RWPE1 (cell line): ENCODE measurements around the gene CDH6.

Experiments
- CTCF ChIA-PET: fragments of 350-600 bp; sonication (Branson Sonifier 250); formaldehyde crosslinking; extraction: SDS; loops from one replicate; lab custom pipeline; 2021; lab: Yijun Ruan, JAX
- POLR2A ChIA-PET: fragments of 400-600 bp; formaldehyde crosslinking; extraction: SDS; loops from one replicate; lab custom pipeline; 2020; ENCODE audit warnings: antibody characterized with exemption; ENCODE audit not compliant: low non-redundant PET; lab: Yijun Ruan, JAX
- DNase-seq: peaks from one replicate; pipeline ENCODE4 v3.0.0; 2012; ENCODE audit warnings: low spot score
- H3K27ac ChIP-seq: fragments of 450-650 bp; 2 replicates; pipeline ENCODE4 v1.5.1; 2017
- TF ChIP-seq, protein P1 (sequence below): fragments of 450-650 bp; conservative IDR thresholded peaks from 2 replicates; pipeline ENCODE4 v1.5.1; 2017; ENCODE audit warnings: low read depth, mild to moderate bottlenecking

CDH6 gene

DNA sequence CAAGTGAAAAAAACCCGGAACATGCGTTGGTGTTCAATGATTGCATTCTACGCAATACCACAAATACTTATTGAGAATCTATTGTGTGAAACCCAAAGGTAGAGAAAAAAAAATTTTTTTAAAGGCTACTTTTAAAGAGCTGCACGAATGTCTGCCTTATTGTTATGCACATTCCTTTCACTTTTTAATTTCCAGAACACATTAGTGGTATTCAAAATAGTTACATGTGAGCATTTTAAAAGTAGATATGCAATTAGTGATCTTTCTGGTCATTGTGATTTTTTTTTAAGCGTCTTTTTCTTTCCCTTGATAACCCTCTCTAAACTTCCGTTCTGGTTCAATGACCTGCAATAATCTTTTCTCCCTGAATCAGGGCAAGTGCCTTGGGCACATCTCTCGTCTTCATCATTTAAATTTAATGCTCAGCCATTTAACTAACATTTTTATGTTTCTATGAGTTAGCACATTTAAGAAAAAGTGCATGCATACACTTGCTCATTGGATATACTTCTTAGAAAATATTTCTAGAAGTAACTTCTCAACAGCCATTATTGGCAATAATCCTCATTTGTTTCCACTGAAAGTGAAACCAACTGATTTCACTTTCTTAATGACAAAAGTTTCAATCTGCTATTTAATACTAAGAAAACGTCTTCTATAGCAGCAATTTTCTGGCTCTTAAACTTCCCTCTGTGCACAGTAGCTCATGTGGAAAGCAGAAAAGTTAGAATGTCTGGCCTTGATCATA is 80.3 kb downstream of the CDH6 start:
- no peak for DNase-seq
- TF ChIP-seq, protein P1, sequence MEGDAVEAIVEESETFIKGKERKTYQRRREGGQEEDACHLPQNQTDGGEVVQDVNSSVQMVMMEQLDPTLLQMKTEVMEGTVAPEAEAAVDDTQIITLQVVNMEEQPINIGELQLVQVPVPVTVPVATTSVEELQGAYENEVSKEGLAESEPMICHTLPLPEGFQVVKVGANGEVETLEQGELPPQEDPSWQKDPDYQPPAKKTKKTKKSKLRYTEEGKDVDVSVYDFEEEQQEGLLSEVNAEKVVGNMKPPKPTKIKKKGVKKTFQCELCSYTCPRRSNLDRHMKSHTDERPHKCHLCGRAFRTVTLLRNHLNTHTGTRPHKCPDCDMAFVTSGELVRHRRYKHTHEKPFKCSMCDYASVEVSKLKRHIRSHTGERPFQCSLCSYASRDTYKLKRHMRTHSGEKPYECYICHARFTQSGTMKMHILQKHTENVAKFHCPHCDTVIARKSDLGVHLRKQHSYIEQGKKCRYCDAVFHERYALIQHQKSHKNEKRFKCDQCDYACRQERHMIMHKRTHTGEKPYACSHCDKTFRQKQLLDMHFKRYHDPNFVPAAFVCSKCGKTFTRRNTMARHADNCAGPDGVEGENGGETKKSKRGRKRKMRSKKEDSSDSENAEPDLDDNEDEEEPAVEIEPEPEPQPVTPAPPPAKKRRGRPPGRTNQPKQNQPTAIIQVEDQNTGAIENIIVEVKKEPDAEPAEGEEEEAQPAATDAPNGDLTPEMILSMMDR, result no peak
- H3K27ac ChIP-seq, result no peak overlapping the region
- ChIA-PET CTCF (no interaction called here), POLR2A (no interaction called here)

DNA sequence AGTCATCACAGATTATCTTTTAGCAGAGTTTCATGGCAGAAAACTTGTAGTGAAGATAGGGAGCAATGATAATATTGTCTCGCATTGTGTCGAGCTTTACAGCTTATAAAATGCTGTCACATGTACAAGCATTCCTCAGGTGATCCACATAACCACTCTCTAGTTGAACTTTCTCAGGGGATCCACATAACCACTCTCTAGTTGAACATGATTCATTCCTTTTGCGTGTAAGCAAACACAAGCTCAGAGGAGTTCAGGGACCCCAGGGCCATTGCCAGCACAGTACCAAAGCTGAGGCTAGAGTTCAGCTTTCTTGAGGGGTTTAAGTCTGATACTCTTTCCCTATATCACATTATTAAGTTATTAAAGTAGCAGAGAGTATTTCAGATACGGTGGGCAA is 86.7 kb downstream of the CDH6 start:
- DNase-seq, result no peak
- ChIA-PET POLR2A (no interaction called here), CTCF (interaction anchor here (1.5 kb wide), 1 partner anchor 10 kb away, joined by 6 read pairs; no protein-coding TSS in a partner anchor)
- TF ChIP-seq, protein P1, result no peak
- no peak overlapping the region for H3K27ac ChIP-seq

DNA sequence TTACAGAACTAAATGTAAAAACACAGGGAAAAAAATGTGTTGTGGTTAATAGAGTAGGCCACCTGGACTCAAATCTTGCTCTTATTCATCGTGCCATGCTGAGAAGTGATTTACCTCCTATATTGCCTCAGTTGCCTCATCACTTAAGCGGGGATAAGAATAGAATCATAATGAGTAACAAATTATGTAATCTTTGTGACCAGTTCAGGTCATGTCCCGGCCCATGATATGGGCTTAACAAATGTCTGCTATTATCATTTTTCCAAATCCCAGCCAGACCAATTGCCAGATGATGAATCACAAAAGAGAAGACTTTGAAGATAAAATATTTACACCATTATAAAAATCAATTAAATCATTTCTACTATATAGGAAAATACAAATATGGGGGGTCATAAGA is 89.8 kb downstream of the CDH6 start:
- POLR2A ChIA-PET, result no interaction called here
- CTCF ChIA-PET, result no interaction called here
- H3K27ac ChIP-seq, result no peak overlapping the region
- TF ChIP-seq, protein P1, result no peak
- no peak for DNase-seq

DNA sequence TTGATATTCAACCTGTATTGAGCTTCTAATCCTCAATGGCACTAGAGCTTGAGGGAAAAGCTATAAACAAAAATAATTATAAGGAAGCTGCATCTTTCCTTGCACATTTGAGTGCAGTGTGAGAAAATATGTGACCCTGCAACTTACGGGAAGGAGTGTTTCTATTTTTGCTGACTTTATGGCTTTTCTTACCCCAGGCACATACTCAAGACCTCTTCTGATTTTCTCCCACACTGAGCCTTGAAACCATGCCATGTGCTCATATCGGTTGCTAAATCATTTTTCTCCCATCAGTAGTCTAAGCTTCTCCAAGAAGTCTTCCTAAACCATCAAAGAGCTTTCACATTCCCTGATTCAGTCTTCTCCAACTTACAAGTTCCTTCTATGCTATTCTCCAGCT is 91.5 kb downstream of the CDH6 start:
- no peak for DNase-seq
- no peak overlapping the region for H3K27ac ChIP-seq
- CTCF ChIA-PET, result interaction anchor here (0.7 kb wide), 1 partner anchor 14 kb away, joined by 3 read pairs; no protein-coding TSS in a partner anchor
- POLR2A ChIA-PET, result no interaction called here
- TF ChIP-seq, protein P1, result no peak

DNA sequence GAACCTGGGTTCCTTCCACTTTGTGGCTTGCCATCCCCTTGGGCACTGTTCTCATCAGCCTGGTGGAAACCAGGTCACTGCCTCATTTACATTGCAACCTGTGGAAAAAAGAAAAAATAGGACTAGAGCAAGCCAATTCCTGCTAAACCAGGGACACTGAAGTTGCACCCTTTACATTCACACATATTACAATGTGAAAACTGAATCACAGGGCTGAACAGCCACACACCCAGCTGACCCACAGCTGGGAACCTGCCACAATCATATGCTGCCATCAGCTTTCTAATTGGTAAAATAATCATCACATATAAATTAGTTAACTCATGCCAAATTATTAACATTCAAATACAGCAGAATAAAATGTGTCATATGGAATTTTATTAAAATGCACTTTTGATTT is 94.5 kb downstream of the CDH6 start:
- TF ChIP-seq, protein P1, result no peak
- no peak overlapping the region for H3K27ac ChIP-seq
- DNase-seq, result no peak
- CTCF ChIA-PET, result interaction anchor here (0.7 to 0.8 kb wide), 2 partner anchors 18 to 21 kb away, joined by 3 to 5 read pairs; no protein-coding TSS in a partner anchor
- POLR2A ChIA-PET, result no interaction called here

DNA sequence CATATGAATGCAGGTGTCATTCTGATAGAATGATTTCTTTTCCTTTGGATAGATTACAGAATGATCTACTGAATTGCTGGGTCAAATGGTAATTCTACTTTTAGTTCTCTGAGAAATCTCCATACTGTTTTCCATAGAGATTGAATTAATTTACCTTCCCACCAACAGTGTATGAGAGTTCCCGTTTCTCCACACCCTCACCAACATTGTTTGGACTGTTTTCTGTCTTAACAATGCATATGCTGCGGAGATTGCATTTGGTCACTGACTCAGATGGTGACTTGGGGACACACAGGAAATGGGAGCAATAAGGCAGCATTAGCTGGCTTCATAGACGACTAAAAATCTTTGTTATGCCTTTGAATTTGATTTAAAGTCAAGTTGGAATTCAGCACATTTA is 95.9 kb downstream of the CDH6 start:
- ChIA-PET POLR2A (no interaction called here), CTCF (interaction anchor here (0.7 kb wide), 1 partner anchor 192 kb away, joined by 3 read pairs; no protein-coding TSS in a partner anchor)
- no peak overlapping the region for H3K27ac ChIP-seq

More for the DNA sequence above, 95.9 kb downstream of the CDH6 start:
- DNase-seq, result no peak
- TF ChIP-seq, protein P1, result no peak
